Retinal pigment epithelial cell (primary cell): Measurements from ENCODE around the gene CCL8.

Experiments
- DNase-seq: peaks from one replicate; pipeline ENCODE4 v3.0.0-alpha.2; 2010; ENCODE audit warnings: low read depth
- H3K4me3 ChIP-seq: 2 replicates; pipeline ENCODE4 v1.5.1; 2011; ENCODE audit warnings: mild to moderate bottlenecking, low read length, control low read depth, moderate library complexity
- CTCF ChIP-seq: conservative IDR thresholded peaks from 2 replicates; pipeline ENCODE4 v1.5.1; 2011; ENCODE audit warnings: low read depth, low read length, control low read depth, inconsistent platforms

The CCL8 gene

GRCh38 chr17:34365340-34365739 is 46.1 kb downstream of the CCL8 start:
- H3K4me3 ChIP-seq = no peak overlapping the region
- TF ChIP-seq CTCF = no peak
- no peak for DNase-seq

- H3K4me3 ChIP-seq = no peak overlapping the region
These were observed 46.8 kb downstream of the CCL8 start for GRCh38 chr17:34366010-34366409.

GRCh38 chr17:34366529-34367107 is 47.4 kb downstream of the CCL8 start:
- no peak for TF ChIP-seq CTCF
- no peak overlapping the region for H3K4me3 ChIP-seq
- DNase-seq = no peak

More at GRCh38 chr17:34366010-34366409, 46.8 kb downstream of the CCL8 start:
- DNase-seq = no peak
- no peak for TF ChIP-seq CTCF

GRCh38 chr17:34367486-34368195 is 48.4 kb downstream of the CCL8 start:
- no peak for DNase-seq
- H3K4me3 ChIP-seq = no peak overlapping the region
- no peak for TF ChIP-seq CTCF

- TF ChIP-seq CTCF = no peak
- no peak overlapping the region for H3K4me3 ChIP-seq
- DNase-seq = no peak
These were observed 49.1 kb downstream of the CCL8 start for GRCh38 chr17:34368196-34368945.

GRCh38 chr17:34368946-34369500 is 49.8 kb downstream of the CCL8 start:
- no peak for DNase-seq
- TF ChIP-seq CTCF = no peak

More at GRCh38 chr17:34368946-34369500, 49.8 kb downstream of the CCL8 start:
- no peak overlapping the region for H3K4me3 ChIP-seq
